Naive thymus-derived CD4-positive, alpha-beta T cell (primary cell): Measurements from ENCODE around the gene NTRK3. TPM values are rescaled to one million over a fixed set of nuclear protein-coding genes. Genes with fewer than 3 reads are reported as not detected.

Experiments used
- ATAC-seq: fragments of 150-1000 bp; cut with Tn5 transposase; 2 replicates; pipeline ENCODE4 v1.10.0; 2021; ENCODE audit warnings: mild to moderate bottlenecking, moderate library complexity
- CTCF ChIA-PET: fragments of 350-600 bp; sonication (Branson Sonifier 250); formaldehyde crosslinking; loops from one replicate; lab custom pipeline; 2021; ENCODE audit warnings: antibody characterized with exemption; lab: Charles Lee
- POLR2A ChIA-PET: fragments of 350-600 bp; sonication (Branson Sonifier 250); formaldehyde crosslinking; loops from one replicate; lab custom pipeline; 2021; ENCODE audit warnings: antibody characterized with exemption, inconsistent platforms; lab: Charles Lee
- DNase-seq, 9 donors: peaks; one replicate each; pipeline versions ENCODE4 v3.0.0 to v3.0.0-alpha.2; 2020 to 2022; ENCODE audit warnings: mixed read lengths in 1 of 9
- H3K27ac ChIP-seq: one replicate; pipeline ENCODE4 v1.7.0; 2013; ENCODE audit warnings: mild to moderate bottlenecking, low read depth, low read length, moderate library complexity
- H3K27me3 ChIP-seq, 2 donors: one replicate each; pipeline ENCODE4 v1.7.0; 2013; ENCODE audit warnings: low read length in 2 of 2, mild to moderate bottlenecking in 2 of 2, moderate library complexity in 2 of 2; ENCODE audit not compliant: control insufficient read depth in 2 of 2, insufficient read depth in 2 of 2
- H3K36me3 ChIP-seq, 3 experiments: 1 replicate in 2 of 3; 2 replicates in 1 of 3; pipeline ENCODE4 v1.7.0; 2013; ENCODE audit warnings: low read length in 3 of 3, mild to moderate bottlenecking in 3 of 3, moderate library complexity in 1 of 3; ENCODE audit not compliant: insufficient read depth in 3 of 3, control insufficient read depth in 2 of 3
- H3K4me1 ChIP-seq, 2 donors: one replicate each; pipeline ENCODE4 v1.7.0; 2013; ENCODE audit warnings: low read length in 2 of 2, mild to moderate bottlenecking in 2 of 2, moderate library complexity in 1 of 2; ENCODE audit not compliant: control insufficient read depth in 2 of 2, insufficient read depth in 2 of 2
- H3K4me3 ChIP-seq: 2 replicates; pipeline ENCODE4 v1.7.0; 2013; ENCODE audit warnings: mild to moderate bottlenecking, low read length
- H3K9me3 ChIP-seq, 3 experiments: 1 replicate in 2 of 3; 2 replicates in 1 of 3; pipeline ENCODE4 v1.7.0; 2013; ENCODE audit warnings: low read length in 3 of 3; ENCODE audit not compliant: control insufficient read depth in 2 of 3
- H3K27ac Mint-ChIP-seq, 9 donors: one replicate each; pipeline ENCODE4 v1.8.0; 2020 to 2022; ENCODE audit warnings: mixed read lengths in 9 of 9, mild to moderate bottlenecking in 8 of 9, moderate library complexity in 5 of 9, inconsistent platforms in 2 of 9
- H3K27me3 Mint-ChIP-seq, 5 donors: one replicate each; pipeline ENCODE4 v1.8.0; 2021 to 2022; ENCODE audit warnings: mixed read lengths in 5 of 5, mild to moderate bottlenecking in 1 of 5
- H3K36me3 Mint-ChIP-seq, 5 donors: one replicate each; pipeline ENCODE4 v1.8.0; 2020 to 2022; ENCODE audit warnings: mixed read lengths in 5 of 5, mild to moderate bottlenecking in 3 of 5, inconsistent platforms in 1 of 5
- H3K4me1 Mint-ChIP-seq, 7 donors: one replicate each; pipeline ENCODE4 v1.8.0; 2020 to 2022; ENCODE audit warnings: mixed read lengths in 7 of 7, mild to moderate bottlenecking in 3 of 7, inconsistent platforms in 1 of 7
- H3K4me3 Mint-ChIP-seq, 10 donors: one replicate each; pipeline ENCODE4 v1.8.0; 2020 to 2022; ENCODE audit warnings: mild to moderate bottlenecking in 10 of 10, mixed read lengths in 10 of 10, moderate library complexity in 6 of 10, inconsistent platforms in 2 of 10
- H3K9me3 Mint-ChIP-seq, 11 donors: one replicate each; pipeline ENCODE4 v1.8.0; 2020 to 2022; ENCODE audit warnings: mixed read lengths in 11 of 11, mild to moderate bottlenecking in 4 of 11, inconsistent platforms in 1 of 11, moderate library complexity in 1 of 11
- intact Hi-C, 2 donors: fragments of 100-400 bp; cut with micrococcal nuclease; formaldehyde crosslinking; loops; one replicate each; pipeline ENCODE4 v1.15.1; 2023
- polyA plus RNA-seq, 2 donors: library from polyadenylated mRNA; unstranded; fragments of 300-500 nt; fragmentation: Illumina TruSeq; gene quantifications; one replicate each; pipeline ENCODE4 v1.2.3, GENCODE V29; 2021
- total RNA-seq, 6 experiments: library from RNA in 5 of 6; stranded (reverse) in 5 of 6; gene quantifications; 1 replicate in 5 of 6; 2 replicates in 1 of 6; pipeline ENCODE4 v1.2.3 and lab custom pipeline; 2021 to 2026

Gene NTRK3
- total and polyA plus RNA-seq, 7 experiments from 2014 or later = 0.05 to 0.78 TPM; not detected in 5

GRCh38 chr15:88083811-88084760 is 172.5 kb downstream of the NTRK3 start:
- H3K9me3 Mint-ChIP-seq = peaks cover 0 to 4% (median 0%) of the 10 kb centered on the region in 11 donors
- Histone ChIP-seq H3K36me3 (no peaks in the 10 kb centered on the region), H3K4me3 (no peak overlapping the region), H3K4me1 (no peaks in the 10 kb centered on the region), H3K9me3 (no peaks in the 10 kb centered on the region), H3K27me3 (peaks cover 0 to 1% of the 10 kb centered on the region in 2 donors), H3K27ac (no peak overlapping the region)
- no peak for DNase-seq
- no peak overlapping the region for H3K27ac Mint-ChIP-seq
- CTCF ChIA-PET = no interaction called here
- intact Hi-C loops = no loop called here
- POLR2A ChIA-PET = no interaction called here
- H3K36me3 Mint-ChIP-seq = no peaks in the 10 kb centered on the region
- H3K27me3 Mint-ChIP-seq = peaks cover 0 to 8% (median 0%) of the 10 kb centered on the region in 5 donors
- H3K4me1 Mint-ChIP-seq = no peaks in the 10 kb centered on the region
- no peak overlapping the region for H3K4me3 Mint-ChIP-seq
- no peak for ATAC-seq

- DNase-seq = no peak
- no peaks in the 10 kb centered on the region for H3K9me3 ChIP-seq
- no peaks in the 10 kb centered on the region for H3K36me3 Mint-ChIP-seq
- peaks cover 0 to 4% (median 0%) of the 10 kb centered on the region in 11 donors for H3K9me3 Mint-ChIP-seq
- CTCF ChIA-PET = no interaction called here
- H3K27ac Mint-ChIP-seq = peak overlapping the region in 1 of 9 donors; percentile 13
- no peak overlapping the region for H3K27ac ChIP-seq
- H3K4me3 ChIP-seq = no peak overlapping the region
- no peaks in the 10 kb centered on the region for H3K36me3 ChIP-seq
- POLR2A ChIA-PET = no interaction called here
- H3K4me1 Mint-ChIP-seq = no peaks in the 10 kb centered on the region
- no peak overlapping the region for H3K4me3 Mint-ChIP-seq
- intact Hi-C loops = no loop called here
- H3K27me3 Mint-ChIP-seq = peaks cover 0 to 14% (median 6%) of the 10 kb centered on the region in 5 donors
- no peaks in the 10 kb centered on the region for H3K4me1 ChIP-seq
- no peak for ATAC-seq
- H3K27me3 ChIP-seq = no peaks in the 10 kb centered on the region
Measured at GRCh38 chr15:88080616-88081015, 175.9 kb downstream of the NTRK3 start.

- Histone ChIP-seq H3K9me3 (no peaks in the 10 kb centered on the region), H3K4me3 (no peak overlapping the region), H3K27ac (no peak overlapping the region), H3K4me1 (no peaks in the 10 kb centered on the region), H3K36me3 (no peaks in the 10 kb centered on the region), H3K27me3 (no peaks in the 10 kb centered on the region)
- DNase-seq = no peak
- POLR2A ChIA-PET = no interaction called here
- no peak for ATAC-seq
- no peak overlapping the region for H3K27ac Mint-ChIP-seq
- CTCF ChIA-PET = no interaction called here
- H3K27me3 Mint-ChIP-seq = peaks cover 0 to 15% (median 6%) of the 10 kb centered on the region in 5 donors
- intact Hi-C loops = no loop called here
- H3K9me3 Mint-ChIP-seq = peaks cover 0 to 5% (median 0%) of the 10 kb centered on the region in 11 donors
- H3K4me3 Mint-ChIP-seq = no peak overlapping the region
- no peaks in the 10 kb centered on the region for H3K4me1 Mint-ChIP-seq
- no peaks in the 10 kb centered on the region for H3K36me3 Mint-ChIP-seq
Measured at GRCh38 chr15:88077296-88078020, 179.1 kb downstream of the NTRK3 start.

GRCh38 chr15:88076328-88076727 is 180.2 kb downstream of the NTRK3 start:
- no peaks in the 10 kb centered on the region for H3K4me1 Mint-ChIP-seq
- ATAC-seq (no peak), DNase-seq (no peak)
- intact Hi-C loops = no loop called here
- H3K27ac Mint-ChIP-seq = no peak overlapping the region
- no peak overlapping the region for H3K4me3 Mint-ChIP-seq
- no peaks in the 10 kb centered on the region for H3K36me3 ChIP-seq
- no peaks in the 10 kb centered on the region for H3K27me3 ChIP-seq
- POLR2A ChIA-PET = no interaction called here
- no peaks in the 10 kb centered on the region for H3K36me3 Mint-ChIP-seq
- no peak overlapping the region for H3K4me3 ChIP-seq
- H3K27me3 Mint-ChIP-seq = peaks cover 0 to 10% (median 6%) of the 10 kb centered on the region in 5 donors
- no peaks in the 10 kb centered on the region for H3K9me3 ChIP-seq
- CTCF ChIA-PET = no interaction called here
- H3K4me1 ChIP-seq = no peaks in the 10 kb centered on the region
- H3K27ac ChIP-seq = no peak overlapping the region
- peaks cover 0 to 5% (median 0%) of the 10 kb centered on the region in 11 donors for H3K9me3 Mint-ChIP-seq

GRCh38 chr15:88075102-88075501 is 181.4 kb downstream of the NTRK3 start:
- no peaks in the 10 kb centered on the region for H3K36me3 Mint-ChIP-seq

GRCh38 chr15:88074386-88074785 is 182.2 kb downstream of the NTRK3 start:
- no peaks in the 10 kb centered on the region for H3K36me3 Mint-ChIP-seq
- DNase-seq = no peak

More at GRCh38 chr15:88075102-88075501, 181.4 kb downstream of the NTRK3 start:
- Histone ChIP-seq H3K4me3 (no peak overlapping the region), H3K4me1 (no peaks in the 10 kb centered on the region), H3K36me3 (no peaks in the 10 kb centered on the region), H3K9me3 (no peaks in the 10 kb centered on the region), H3K27me3 (no peaks in the 10 kb centered on the region), H3K27ac (no peak overlapping the region)
- Mint-ChIP-seq H3K9me3 (peaks cover 0 to 3% (median 0%) of the 10 kb centered on the region in 11 donors), H3K4me3 (no peak overlapping the region), H3K4me1 (no peaks in the 10 kb centered on the region), H3K27ac (no peak overlapping the region), H3K27me3 (peaks cover 0 to 10% (median 5%) of the 10 kb centered on the region in 5 donors)
- POLR2A ChIA-PET = no interaction called here
- ATAC-seq = no peak
- intact Hi-C loops = no loop called here
- DNase-seq = no peak
- CTCF ChIA-PET = no interaction called here

More at GRCh38 chr15:88074386-88074785, 182.2 kb downstream of the NTRK3 start:
- H3K27ac Mint-ChIP-seq = no peak overlapping the region
- peaks cover 0 to 3% (median 0%) of the 10 kb centered on the region in 11 donors for H3K9me3 Mint-ChIP-seq
- CTCF ChIA-PET = no interaction called here
- H3K4me3 ChIP-seq = no peak overlapping the region
- H3K27me3 Mint-ChIP-seq = peaks cover 0 to 10% (median 5%) of the 10 kb centered on the region in 5 donors
- H3K9me3 ChIP-seq = no peaks in the 10 kb centered on the region
- no peaks in the 10 kb centered on the region for H3K4me1 Mint-ChIP-seq
- ATAC-seq = no peak
- no peaks in the 10 kb centered on the region for H3K36me3 ChIP-seq
- H3K27me3 ChIP-seq = no peaks in the 10 kb centered on the region
- intact Hi-C loops = no loop called here
- POLR2A ChIA-PET = no interaction called here
- no peaks in the 10 kb centered on the region for H3K4me1 ChIP-seq
- no peak overlapping the region for H3K4me3 Mint-ChIP-seq
- H3K27ac ChIP-seq = no peak overlapping the region
